Stimulated activated CD4-positive, alpha-beta T cell treated with anti-CD3 and anti-CD28 coated beads, TNF-alpha, amount 100 ng/mL, for 4 hours (primary cell): ENCODE results near the gene ATP6V0A1.

Source experiments
- DNase-seq, 3 experiments: peaks; one replicate each; pipeline ENCODE4 v3.0.0-alpha.2; 2020; ENCODE audit warnings: low read depth in 3 of 3

ATP6V0A1 gene

DNA sequence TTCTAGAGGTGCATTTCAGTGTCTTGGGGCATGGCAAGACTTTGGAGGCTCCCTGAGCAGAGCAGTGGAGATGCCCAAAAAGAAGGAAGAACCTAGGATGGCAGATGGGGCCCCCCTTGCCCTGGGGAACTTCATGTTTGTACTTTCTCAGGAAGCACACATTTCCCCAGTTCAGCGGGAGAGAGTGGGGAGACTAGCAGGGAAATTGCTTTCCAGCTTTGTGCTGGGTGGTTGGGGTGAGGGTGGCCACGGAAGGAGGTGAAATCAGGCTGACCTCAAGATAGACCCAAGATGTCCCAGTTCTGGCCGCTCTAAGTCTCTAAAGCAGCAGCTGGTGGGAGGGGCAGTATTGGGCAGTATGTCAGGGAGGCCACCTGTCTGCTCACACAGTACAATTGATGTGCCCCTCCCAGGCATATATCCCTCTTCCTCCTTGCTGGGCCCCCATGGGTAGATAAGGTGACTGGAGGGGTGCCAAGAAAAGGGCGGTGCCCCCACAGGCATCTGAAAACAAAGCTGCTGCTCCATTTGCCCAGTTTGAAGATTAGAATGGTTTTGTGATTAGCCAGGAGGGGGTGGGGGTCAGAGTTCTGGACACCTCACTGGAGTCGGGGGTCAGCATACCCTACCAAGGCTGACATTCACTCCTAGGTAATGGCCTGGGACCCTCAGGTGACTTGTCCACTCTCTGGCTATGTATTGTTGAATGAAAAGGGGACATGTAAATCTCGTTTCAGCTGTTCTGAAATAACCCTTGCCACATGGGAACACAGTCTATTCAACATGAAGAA lies 60.3 kb downstream of the ATP6V0A1 start:
- DNase-seq, result no peak

DNA sequence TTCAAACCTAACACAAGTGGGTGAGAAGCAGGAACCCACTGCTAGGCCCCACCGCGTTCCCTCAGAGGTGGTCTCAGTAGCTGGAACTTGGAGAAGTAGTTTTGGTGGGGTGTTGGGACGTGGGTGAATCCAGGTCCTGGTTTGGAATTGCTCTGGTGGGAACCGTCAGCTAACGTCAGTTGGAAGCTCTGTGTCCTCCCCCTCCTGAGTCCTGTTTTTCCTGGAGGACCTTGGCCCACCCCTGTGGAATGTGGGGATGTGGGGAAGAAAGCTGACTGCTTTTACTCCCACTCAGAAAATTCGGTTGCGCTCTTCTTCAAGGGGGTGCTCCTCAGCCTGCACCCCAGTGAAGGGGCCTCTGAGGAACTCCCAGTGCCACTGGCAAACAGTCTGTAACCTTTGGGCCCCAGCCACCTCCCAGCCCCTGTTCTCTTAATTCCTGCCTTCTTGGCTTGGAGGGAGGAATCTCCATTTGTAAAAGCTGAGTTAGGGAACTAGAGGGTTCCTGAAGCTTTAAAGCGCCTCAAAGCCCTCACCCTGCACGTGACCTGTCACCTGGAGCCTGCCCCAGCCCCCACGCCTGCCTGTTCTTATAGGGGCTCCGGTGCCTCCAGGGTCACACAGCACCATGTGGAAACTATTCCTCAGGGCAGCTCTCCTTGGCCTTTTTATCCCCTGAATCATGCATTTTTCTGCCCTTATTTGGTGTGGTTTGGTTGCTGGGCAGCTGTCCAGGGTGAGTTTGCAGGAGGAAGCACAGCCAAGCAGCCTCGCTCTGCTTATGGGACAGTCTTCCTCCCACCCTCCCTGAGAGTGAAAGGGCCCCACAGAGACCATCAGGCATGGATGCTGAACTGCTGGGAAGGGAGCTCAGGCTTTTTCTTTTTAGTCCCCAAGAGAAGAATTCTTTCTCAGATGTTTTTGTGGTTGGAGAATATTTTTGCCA lies 61.1 kb downstream of the ATP6V0A1 start:
- no peak for DNase-seq

DNA sequence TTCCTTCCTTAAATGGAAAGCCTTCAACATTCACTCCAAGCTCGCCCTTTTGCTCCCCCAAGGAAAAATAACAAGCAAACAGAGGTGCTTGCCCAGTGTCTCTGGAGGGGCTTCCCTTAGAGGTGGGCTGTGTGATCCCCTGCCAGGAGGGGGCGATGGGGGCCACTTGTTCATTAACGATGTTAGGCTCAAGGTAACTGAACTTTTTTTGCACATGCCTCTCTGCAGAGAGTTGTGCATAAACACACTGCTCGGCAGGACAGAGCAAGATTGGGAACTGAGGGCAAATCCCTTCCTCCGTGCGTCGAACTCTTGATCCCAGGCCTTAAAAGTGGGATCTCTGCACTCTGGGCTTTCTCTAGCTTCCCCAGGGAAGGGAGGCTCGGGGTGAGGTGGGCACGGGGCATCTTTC lies 61.9 kb downstream of the ATP6V0A1 start:
- DNase-seq, result no peak

- no peak for DNase-seq
Observed at GRCh38 chr17:42521036-42521435, 62.4 kb downstream of the ATP6V0A1 start.

DNA sequence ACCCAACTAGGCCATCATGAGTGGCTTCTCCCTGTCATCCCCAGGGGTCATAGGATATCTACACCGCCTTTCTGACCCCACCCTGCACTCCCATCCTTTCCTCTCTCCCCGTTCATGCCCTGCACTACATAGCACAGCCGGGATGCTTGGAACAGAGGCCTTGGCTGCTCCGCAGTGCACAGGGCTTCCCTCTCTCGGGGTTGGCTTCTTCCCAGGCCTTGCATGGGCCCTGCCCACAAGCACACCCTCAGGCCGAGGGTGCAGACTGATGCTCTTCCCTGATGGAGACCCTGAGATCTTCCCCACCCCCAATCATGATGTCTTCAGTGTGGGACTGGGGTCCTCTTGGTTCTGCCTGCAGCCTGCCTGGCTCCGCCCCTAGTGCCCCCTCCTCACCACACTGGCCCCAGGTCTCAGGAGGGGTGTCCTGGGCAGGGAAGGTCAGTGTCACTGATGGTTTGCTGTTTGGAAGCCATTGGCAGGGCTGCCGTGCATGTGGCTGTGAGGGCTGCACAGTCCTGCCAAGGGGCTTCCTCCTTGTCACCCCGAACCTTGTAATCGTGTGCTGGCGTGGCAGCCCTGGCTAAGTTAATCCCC lies 63.1 kb downstream of the ATP6V0A1 start:
- DNase-seq, result no peak

DNA sequence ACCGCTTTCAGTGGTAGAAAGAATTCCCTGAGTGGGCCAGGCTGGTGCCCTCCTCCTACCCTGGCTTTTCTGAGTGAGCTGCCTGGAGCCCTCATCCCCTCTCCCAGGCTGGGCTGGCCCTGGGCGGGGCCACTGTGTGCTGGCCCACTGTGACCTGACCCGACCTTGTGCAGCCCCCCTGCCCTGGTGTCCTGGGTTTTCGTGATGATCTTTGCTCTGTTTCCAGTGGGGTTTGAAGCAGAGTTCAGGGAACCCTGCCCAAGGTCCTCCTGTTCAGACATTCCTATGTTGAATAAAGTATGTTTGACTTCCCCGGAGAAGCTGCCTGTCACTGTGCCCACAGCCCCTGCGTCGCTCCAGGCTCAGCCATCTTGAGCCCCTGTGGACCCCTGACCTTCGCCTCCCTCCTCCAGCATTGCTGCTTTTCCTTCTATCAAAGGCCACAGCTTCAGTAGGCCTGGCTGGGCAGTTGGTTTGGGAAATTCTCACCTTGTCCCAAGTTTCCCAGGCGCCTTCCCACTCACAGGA lies 63.6 kb downstream of the ATP6V0A1 start:
- no peak for DNase-seq

- DNase-seq, result no peak
Observed at GRCh38 chr17:42522798-42523278, 64.2 kb downstream of the ATP6V0A1 start.

GRCh38 chr17:42525221-42525620 lies 66.5 kb downstream of the ATP6V0A1 start:
- no peak for DNase-seq

- no peak for DNase-seq
Observed at GRCh38 chr17:42526031-42526444, 67.4 kb downstream of the ATP6V0A1 start.

DNA sequence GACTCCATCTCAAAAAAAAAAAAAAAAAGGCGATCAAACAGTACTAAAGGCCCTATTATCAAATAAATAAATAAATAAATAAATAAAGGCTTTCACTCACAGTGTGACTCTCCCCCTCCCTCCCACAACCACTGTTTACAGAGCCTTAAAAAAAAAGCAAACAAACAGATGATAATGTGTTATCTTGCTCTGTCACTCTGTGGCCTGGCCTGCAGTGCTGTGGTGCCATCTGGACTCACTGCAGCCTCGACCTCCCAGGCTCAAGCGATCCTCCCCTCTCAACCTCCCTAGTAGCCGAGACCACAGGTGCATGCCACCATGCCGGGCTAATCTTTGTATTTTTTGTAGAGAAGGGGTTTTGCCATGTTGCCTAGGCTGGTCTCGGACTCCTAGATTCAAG lies 69.3 kb downstream of the ATP6V0A1 start:
- DNase-seq, result no peak

DNA sequence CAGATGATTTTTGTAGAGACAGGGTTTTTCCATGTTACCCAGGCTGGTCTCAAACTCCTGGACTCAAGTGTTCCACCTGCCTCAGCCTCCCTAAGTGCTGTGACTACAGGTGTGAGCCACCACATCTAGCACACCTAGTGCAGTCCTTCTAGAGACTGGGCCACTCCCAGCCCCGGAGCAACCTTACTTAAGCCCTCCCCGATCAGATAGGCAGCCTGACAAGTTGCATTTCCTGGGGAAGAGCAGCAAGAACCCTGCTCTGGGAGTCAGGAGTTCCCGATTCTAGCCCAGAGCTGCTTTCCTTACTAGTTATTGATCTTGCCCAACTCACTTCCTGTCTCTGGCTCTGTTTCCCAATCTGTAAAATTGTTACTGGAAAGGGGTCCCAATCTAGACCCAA lies 70.4 kb downstream of the ATP6V0A1 start:
- DNase-seq, result no peak

GRCh38 chr17:42530952-42531454 lies 72.3 kb downstream of the ATP6V0A1 start:
- DNase-seq, result no peak

GRCh38 chr17:42531455-42532354 lies 73.0 kb downstream of the ATP6V0A1 start:
- peak in 1 of 3 experiments; percentile 20 for DNase-seq

GRCh38 chr17:42535155-42536047 lies 76.7 kb downstream of the ATP6V0A1 start:
- DNase-seq, result no peak

GRCh38 chr17:42536048-42536371 lies 77.3 kb downstream of the ATP6V0A1 start, which contains the start of gene NAGLU:
Gene NAGLU, plus strand, starts transcription at chr17:42536241. Its CDS starts 32 bp downstream, at chr17:42536273.
- peak; percentile 64 to 82 (median 69) for DNase-seq

DNA sequence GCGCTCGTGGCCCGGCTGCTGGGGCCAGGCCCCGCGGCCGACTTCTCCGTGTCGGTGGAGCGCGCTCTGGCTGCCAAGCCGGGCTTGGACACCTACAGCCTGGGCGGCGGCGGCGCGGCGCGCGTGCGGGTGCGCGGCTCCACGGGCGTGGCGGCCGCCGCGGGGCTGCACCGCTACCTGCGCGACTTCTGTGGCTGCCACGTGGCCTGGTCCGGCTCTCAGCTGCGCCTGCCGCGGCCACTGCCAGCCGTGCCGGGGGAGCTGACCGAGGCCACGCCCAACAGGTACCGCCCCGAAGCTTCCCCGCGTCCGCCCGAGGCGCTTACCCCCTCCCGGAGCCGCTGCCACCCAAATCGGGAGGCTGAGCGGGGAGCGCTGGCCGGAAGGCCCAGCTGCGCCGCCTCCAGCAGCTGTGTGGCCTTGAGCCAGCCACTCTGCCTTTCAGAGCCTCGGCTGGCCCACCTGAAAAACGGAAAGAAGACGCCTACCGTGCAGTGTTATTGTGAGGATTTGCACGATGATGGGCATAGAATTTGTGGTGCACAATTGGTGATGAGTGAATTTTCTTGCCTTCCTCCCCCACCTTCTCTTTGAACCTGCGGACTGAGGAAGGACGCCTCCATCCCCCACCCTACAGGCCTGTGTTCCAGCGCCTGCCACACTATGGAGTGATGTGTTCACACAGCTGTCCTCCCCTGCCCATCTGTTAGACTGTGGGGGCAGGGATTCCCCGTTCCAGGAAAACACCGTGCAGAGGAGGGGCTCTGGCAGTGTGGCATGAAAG lies 77.9 kb downstream of the ATP6V0A1 start:
- DNase-seq, result peak; percentile 46 to 67 (median 49)

DNA sequence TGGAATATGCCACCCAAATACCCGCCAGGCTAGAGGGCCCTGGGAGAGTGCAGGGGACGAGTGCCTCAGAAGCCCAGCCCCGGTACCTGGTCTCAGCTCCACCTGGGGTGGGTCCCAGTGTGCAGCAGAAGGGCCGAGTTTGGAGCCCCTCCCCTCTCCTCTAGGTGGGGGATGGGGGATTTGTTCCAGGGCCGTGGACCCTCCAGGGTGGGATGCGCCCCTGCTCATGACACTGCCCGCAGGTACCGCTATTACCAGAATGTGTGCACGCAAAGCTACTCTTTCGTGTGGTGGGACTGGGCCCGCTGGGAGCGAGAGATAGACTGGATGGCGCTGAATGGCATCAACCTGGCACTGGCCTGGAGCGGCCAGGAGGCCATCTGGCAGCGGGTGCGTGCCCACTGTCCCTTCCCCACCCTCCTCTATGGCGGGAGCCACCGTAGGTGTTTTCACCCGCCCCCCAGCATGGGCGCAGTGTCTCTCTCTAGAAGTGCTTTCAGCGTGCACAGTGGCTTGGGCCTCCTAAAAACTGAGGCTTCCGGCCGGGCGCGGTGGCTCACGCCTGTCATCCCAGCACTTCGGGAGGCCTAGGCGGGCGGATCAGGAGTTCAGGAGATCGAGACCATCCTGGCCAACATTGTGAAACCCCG lies 78.6 kb downstream of the ATP6V0A1 start:
- no peak for DNase-seq

GRCh38 chr17:42537826-42538451 lies 79.3 kb downstream of the ATP6V0A1 start:
- no peak for DNase-seq
